Left lung (tissue), 10 donors: Measurements from ENCODE around the gene HIVEP1. TPM values are rescaled to one million over a fixed set of nuclear protein-coding genes. Genes with fewer than 3 reads are reported as not detected.

Experiments used
- ATAC-seq: fragments of 200-7000 bp; cut with Tn5 transposase; one replicate; pipeline ENCODE4 v1.9.1; 2020; ENCODE audit warnings: moderate library complexity
- DNase-seq, 4 donors: peaks; one replicate each; pipeline ENCODE4 v3.0.0-alpha.2; 2013 to 2020
- H3K27ac ChIP-seq, 2 donors: fragments of 200-600 bp; sonication (generic) in 1 of 2; one replicate each; pipeline versions ENCODE4 v1.5.0 to v1.8.0; 2020 to 2021
- H3K27me3 ChIP-seq, 2 donors: fragments of 200-600 bp; sonication (generic) in 1 of 2; one replicate each; pipeline versions ENCODE4 v1.5.0 to v1.8.0; 2020 to 2021
- H3K36me3 ChIP-seq, 2 donors: fragments of 200-600 bp; sonication (generic) in 1 of 2; one replicate each; pipeline versions ENCODE4 v1.5.0 to v1.8.0; 2020 to 2021
- H3K4me1 ChIP-seq, 2 donors: fragments of 200-600 bp; one replicate each; pipeline ENCODE4 v1.8.0; 2021
- H3K4me3 ChIP-seq, 2 donors: fragments of 200-600 bp; sonication (generic) in 1 of 2; one replicate each; pipeline versions ENCODE4 v1.5.0 to v1.8.0; 2020 to 2021; ENCODE audit warnings: mild to moderate bottlenecking in 1 of 2
- H3K9me3 ChIP-seq, 2 donors: fragments of 200-600 bp; sonication (generic) in 1 of 2; one replicate each; pipeline versions ENCODE4 v1.5.0 to v1.8.0; 2020 to 2021
- CTCF ChIP-seq, 2 donors: fragments of 200-600 bp; sonication (generic) in 1 of 2; IDR thresholded peaks; one replicate each; pipeline versions ENCODE4 v1.5.0 to v1.8.0; 2021; ENCODE audit warnings: antibody characterized with exemption in 2 of 2
- intact Hi-C, 2 donors: fragments of 100-400 bp; cut with DNase I; formaldehyde crosslinking; loops; one replicate each; pipeline versions ENCODE4 v1.11.2 to v1.14.2; 2022
- polyA plus RNA-seq, 6 donors: library from polyadenylated mRNA; unstranded; fragments of 120-200 nt; gene quantifications; one replicate each; pipeline ENCODE4 v1.2.1, GENCODE V29; 2013; ENCODE audit not compliant: insufficient read length in 6 of 6
- total RNA-seq, 2 donors: library from RNA; stranded (reverse); fragmentation: NEBNext Ultra II Directional; extraction: Animal tissue kit (Norgen Biotek cat#: 25700); gene quantifications; one replicate each; pipeline ENCODE4 v1.2.1, GENCODE V29; 2021
- donor health status: DM: no; HTN: yes; CAD: no.
- donor health status: DM: no; HTN: no; CAD: no.

Gene HIVEP1
- total and polyA plus RNA-seq, 8 donors: 24.1 to 35.9 (median 29.0) TPM

GRCh38 chr6:11977193-11977592 lies 34.9 kb upstream of the HIVEP1 start:
- Histone ChIP-seq H3K4me1 (peaks cover 5 to 7% of the 10 kb centered on the region in 2 donors), H3K27me3 (no peaks in the 10 kb centered on the region), H3K4me3 (no peak overlapping the region), H3K27ac (no peak overlapping the region), H3K9me3 (no peaks in the 10 kb centered on the region), H3K36me3 (no peaks in the 10 kb centered on the region)
- ATAC-seq: no peak
- intact Hi-C loops: no loop called here
- no peak for DNase-seq
- TF ChIP-seq CTCF (IDR thresholded peaks at IDR 0.05): no peak

- no peak overlapping the region for H3K4me3 ChIP-seq
- no peak for TF ChIP-seq CTCF (IDR thresholded peaks at IDR 0.05)
- peaks cover 5 to 7% of the 10 kb centered on the region in 2 donors for H3K4me1 ChIP-seq
- intact Hi-C loops: no loop called here
- H3K36me3 ChIP-seq: no peaks in the 10 kb centered on the region
- H3K9me3 ChIP-seq: no peaks in the 10 kb centered on the region
- H3K27ac ChIP-seq: no peak overlapping the region
- H3K27me3 ChIP-seq: no peaks in the 10 kb centered on the region
- DNase-seq (no peak), ATAC-seq (no peak)
Observed at GRCh38 chr6:11977738-11978137, 34.4 kb upstream of the HIVEP1 start.

- H3K27ac ChIP-seq: no peak overlapping the region
- H3K4me1 ChIP-seq: peaks cover 0 to 7% of the 10 kb centered on the region in 2 donors
- DNase-seq: no peak
- no peaks in the 10 kb centered on the region for H3K36me3 ChIP-seq
- H3K9me3 ChIP-seq: no peaks in the 10 kb centered on the region
- H3K4me3 ChIP-seq: no peak overlapping the region
- H3K27me3 ChIP-seq: no peaks in the 10 kb centered on the region
- intact Hi-C loops: no loop called here
- TF ChIP-seq CTCF (IDR thresholded peaks at IDR 0.05): no peak
- ATAC-seq: no peak
Observed at GRCh38 chr6:11978169-11978987, 33.7 kb upstream of the HIVEP1 start.

- Histone ChIP-seq H3K4me1 (peaks cover 0 to 7% of the 10 kb centered on the region in 2 donors), H3K36me3 (no peaks in the 10 kb centered on the region), H3K27ac (no peak overlapping the region), H3K27me3 (no peaks in the 10 kb centered on the region), H3K4me3 (no peak overlapping the region), H3K9me3 (no peaks in the 10 kb centered on the region)
- TF ChIP-seq CTCF (IDR thresholded peaks at IDR 0.05): no peak
- intact Hi-C loops: no loop called here
- ATAC-seq (no peak), DNase-seq (no peak)
Observed at GRCh38 chr6:11979866-11980265, 32.2 kb upstream of the HIVEP1 start.

GRCh38 chr6:11983306-11983705 lies 28.8 kb upstream of the HIVEP1 start:
- DNase-seq: no peak
- no peaks in the 10 kb centered on the region for H3K9me3 ChIP-seq
- ATAC-seq: no peak
- no peak for TF ChIP-seq CTCF (IDR thresholded peaks at IDR 0.05)
- intact Hi-C loops: no loop called here
- no peaks in the 10 kb centered on the region for H3K27me3 ChIP-seq
- no peak overlapping the region for H3K27ac ChIP-seq
- no peaks in the 10 kb centered on the region for H3K36me3 ChIP-seq
- H3K4me3 ChIP-seq: no peak overlapping the region
- no peaks in the 10 kb centered on the region for H3K4me1 ChIP-seq
